MM.1S (cell line): Measurements from ENCODE around the gene MAEL.

ENCODE experiments used
- DNase-seq: peaks from one replicate; pipeline ENCODE4 v3.0.0-alpha.2; 2015
- H2AFZ ChIP-seq: fragments of 300-600 bp; sonication (generic); 2 replicates; pipeline ENCODE4 v1.6.0; 2016; ENCODE audit warnings: antibody characterized with exemption, low read length
- H3F3A ChIP-seq: fragments of 300-600 bp; sonication (generic); 2 replicates; pipeline ENCODE4 v1.6.1; 2016; ENCODE audit warnings: mild to moderate bottlenecking, antibody characterized with exemption, low read length, moderate library complexity, mixed read lengths; ENCODE audit not compliant: insufficient read depth
- H3K27ac ChIP-seq: fragments of 300-600 bp; sonication (generic); 2 replicates; pipeline ENCODE4 v1.5.1; 2016; ENCODE audit warnings: mild to moderate bottlenecking, low read length
- H3K27me3 ChIP-seq: fragments of 300-600 bp; sonication (generic); replicated peaks from 2 replicates; pipeline ENCODE4 v1.6.0; 2016; ENCODE audit warnings: low read length; ENCODE audit not compliant: insufficient read depth
- H3K36me3 ChIP-seq: fragments of 300-600 bp; sonication (generic); replicated peaks from 2 replicates; pipeline ENCODE4 v1.6.1; 2016; ENCODE audit warnings: mild to moderate bottlenecking, low read length, mixed read lengths; ENCODE audit not compliant: insufficient read depth
- H3K4me1 ChIP-seq: fragments of 300-600 bp; sonication (generic); 2 replicates; pipeline ENCODE4 v1.6.1; 2016; ENCODE audit warnings: low read length, mixed read lengths
- H3K4me2 ChIP-seq: fragments of 300-600 bp; sonication (generic); 2 replicates; pipeline ENCODE4 v1.6.0; 2016; ENCODE audit warnings: low read depth, low read length
- H3K4me3 ChIP-seq: fragments of 300-600 bp; sonication (generic); 2 replicates; pipeline ENCODE4 v1.5.1; 2016; ENCODE audit warnings: low read length, mixed read lengths
- H3K79me2 ChIP-seq: fragments of 300-600 bp; sonication (generic); 2 replicates; pipeline ENCODE4 v1.6.1; 2016; ENCODE audit warnings: mixed run types, low read length, mixed read lengths
- H3K9ac ChIP-seq: fragments of 300-600 bp; sonication (generic); 2 replicates; pipeline ENCODE4 v1.6.1; 2016; ENCODE audit warnings: low read length, mixed read lengths
- H3K9me2 ChIP-seq: fragments of 300-600 bp; sonication (generic); replicated peaks from 2 replicates; pipeline ENCODE4 v1.6.1; 2016; ENCODE audit warnings: mild to moderate bottlenecking, low read length, mixed read lengths; ENCODE audit not compliant: insufficient read depth
- H3K9me3 ChIP-seq: fragments of 300-600 bp; sonication (generic); replicated peaks from 2 replicates; pipeline ENCODE4 v1.6.1; 2016; ENCODE audit warnings: mild to moderate bottlenecking, low read length, mixed read lengths; ENCODE audit not compliant: insufficient read depth
- H4K20me1 ChIP-seq: fragments of 300-600 bp; sonication (generic); 2 replicates; pipeline ENCODE4 v1.6.1; 2016; ENCODE audit warnings: mild to moderate bottlenecking, low read length, moderate library complexity, mixed read lengths; ENCODE audit not compliant: insufficient read depth
- CTCF ChIP-seq: fragments of 300-600 bp; sonication (generic); IDR thresholded peaks from 2 replicates; pipeline ENCODE4 v1.5.1; 2016; ENCODE audit warnings: antibody characterized with exemption, low read length, mixed read lengths
- EZH2 ChIP-seq: fragments of 300-600 bp; sonication (generic); optimal IDR thresholded peaks from 2 replicates; pipeline ENCODE3; 2017; ENCODE audit warnings: low read depth, mild to moderate bottlenecking, antibody characterized with exemption, low read length, mixed read lengths
- EZH2phosphoT487 ChIP-seq: fragments of 300-600 bp; sonication (generic); IDR thresholded peaks from 2 replicates; pipeline ENCODE4 v1.6.1; 2018; ENCODE audit warnings: antibody characterized with exemption, low read length

Gene MAEL

GRCh38 chr1:166947398-166948043 is 41.6 kb upstream of the MAEL start:
- Histone ChIP-seq H2AFZ (no peak overlapping the region), H3K4me1 (no peaks in the 10 kb centered on the region), H3K9ac (no peak overlapping the region), H3K27ac (no peak overlapping the region), H4K20me1 (no peaks in the 10 kb centered on the region), H3K9me2 (no peaks in the 10 kb centered on the region), H3K4me3 (no peak overlapping the region), H3K79me2 (no peaks in the 10 kb centered on the region), H3K36me3 (no peaks in the 10 kb centered on the region), H3F3A (no peaks in the 10 kb centered on the region), H3K4me2 (no peak overlapping the region), H3K27me3 (no peaks in the 10 kb centered on the region), H3K9me3 (no peaks in the 10 kb centered on the region)
- TF ChIP-seq EZH2 (no peak), EZH2phosphoT487 (no peak), CTCF (no peak)
- DNase-seq, result no peak

- no peaks in the 10 kb centered on the region for H3F3A ChIP-seq
- no peaks in the 10 kb centered on the region for H3K79me2 ChIP-seq
- H3K9me3 ChIP-seq, result no peaks in the 10 kb centered on the region
- H3K4me1 ChIP-seq, result no peaks in the 10 kb centered on the region
- H2AFZ ChIP-seq, result no peak overlapping the region
- no peak overlapping the region for H3K4me2 ChIP-seq
- no peak for TF ChIP-seq EZH2phosphoT487
- H3K9me2 ChIP-seq, result no peaks in the 10 kb centered on the region
- no peak overlapping the region for H3K27ac ChIP-seq
- no peak for DNase-seq
- no peak overlapping the region for H3K4me3 ChIP-seq
- no peaks in the 10 kb centered on the region for H3K36me3 ChIP-seq
- H3K9ac ChIP-seq, result no peak overlapping the region
- H3K27me3 ChIP-seq, result no peaks in the 10 kb centered on the region
- H4K20me1 ChIP-seq, result no peaks in the 10 kb centered on the region
These were observed 40.2 kb upstream of the MAEL start for GRCh38 chr1:166948856-166949350.

- H3K27ac ChIP-seq, result no peak overlapping the region
- H3K4me3 ChIP-seq, result no peak overlapping the region
- H2AFZ ChIP-seq, result no peak overlapping the region
- H3K9me2 ChIP-seq, result no peaks in the 10 kb centered on the region
- no peaks in the 10 kb centered on the region for H3K36me3 ChIP-seq
- DNase-seq, result no peak
- H3K4me1 ChIP-seq, result no peaks in the 10 kb centered on the region
- TF ChIP-seq EZH2phosphoT487, result no peak
- TF ChIP-seq EZH2, result no peak
- no peak for TF ChIP-seq CTCF
- no peaks in the 10 kb centered on the region for H4K20me1 ChIP-seq
- H3K9me3 ChIP-seq, result no peaks in the 10 kb centered on the region
- H3K4me2 ChIP-seq, result no peak overlapping the region
- no peaks in the 10 kb centered on the region for H3F3A ChIP-seq
- no peaks in the 10 kb centered on the region for H3K79me2 ChIP-seq
- no peaks in the 10 kb centered on the region for H3K27me3 ChIP-seq
- H3K9ac ChIP-seq, result no peak overlapping the region
These were observed 38.9 kb upstream of the MAEL start for GRCh38 chr1:166950156-166950555.

GRCh38 chr1:166951050-166951449 is 38.0 kb upstream of the MAEL start:
- H3K27ac ChIP-seq, result no peak overlapping the region
- no peaks in the 10 kb centered on the region for H3K36me3 ChIP-seq
- H3F3A ChIP-seq, result no peaks in the 10 kb centered on the region
- H3K9ac ChIP-seq, result no peak overlapping the region
- DNase-seq, result no peak
- H3K4me2 ChIP-seq, result no peak overlapping the region
- no peaks in the 10 kb centered on the region for H3K79me2 ChIP-seq
- no peaks in the 10 kb centered on the region for H3K9me3 ChIP-seq
- H3K9me2 ChIP-seq, result no peaks in the 10 kb centered on the region
- no peak for TF ChIP-seq EZH2
- no peak for TF ChIP-seq EZH2phosphoT487
- no peak for TF ChIP-seq CTCF
- H3K27me3 ChIP-seq, result no peaks in the 10 kb centered on the region
- H3K4me3 ChIP-seq, result no peak overlapping the region
- no peaks in the 10 kb centered on the region for H3K4me1 ChIP-seq
- no peak overlapping the region for H2AFZ ChIP-seq
- no peaks in the 10 kb centered on the region for H4K20me1 ChIP-seq
